SU-DHL-6 (cell line): Measurements from ENCODE around the gene PIP5K1B.

Experiments
- H2AFZ ChIP-seq: fragments of 200-600 bp; sonication (generic); 2 replicates; pipeline ENCODE4 v1.6.1; 2014; ENCODE audit warnings: low read depth, mild to moderate bottlenecking, moderate library complexity, mixed read lengths, antibody characterized with exemption, low read length; ENCODE audit not compliant: severe bottlenecking
- H3F3A ChIP-seq: fragments of 200-600 bp; shearing (Covaris generic); 2 replicates; pipeline ENCODE4 v1.6.0; 2016; ENCODE audit warnings: antibody characterized with exemption, mild to moderate bottlenecking; ENCODE audit not compliant: insufficient read depth
- H3K27ac ChIP-seq: fragments of 200-600 bp; sonication (generic); 2 replicates; pipeline ENCODE4 v1.5.1; 2016; ENCODE audit warnings: low read depth, mild to moderate bottlenecking, low read length, moderate library complexity, mixed read lengths
- H3K27me3 ChIP-seq: fragments of 200-600 bp; sonication (generic), shearing (Covaris generic); 2 replicates; pipeline ENCODE4 v1.6.0; 2014; ENCODE audit warnings: mild to moderate bottlenecking, low read length
- H3K36me3 ChIP-seq: fragments of 200-600 bp; sonication (generic); 2 replicates; pipeline ENCODE4 v1.6.1; 2014; ENCODE audit warnings: mild to moderate bottlenecking, low read length, mixed read lengths
- H3K4me2 ChIP-seq: fragments of 300-600, 200-600 bp; shearing (Covaris generic), sonication (generic); 2 replicates; pipeline ENCODE4 v1.6.0; 2014; ENCODE audit warnings: low read length, low read depth, mild to moderate bottlenecking; ENCODE audit not compliant: poor library complexity, severe bottlenecking
- H3K4me3 ChIP-seq: fragments of 200-600 bp; sonication (generic); 2 replicates; pipeline ENCODE4 v1.5.1; 2014; ENCODE audit warnings: antibody characterized with exemption, low read length, mild to moderate bottlenecking, mixed read lengths; ENCODE audit not compliant: insufficient read depth, poor library complexity, severe bottlenecking
- H3K79me2 ChIP-seq: fragments of 200-600 bp; sonication (generic); 2 replicates; pipeline ENCODE4 v1.6.1; 2014; ENCODE audit warnings: mild to moderate bottlenecking, low read length, moderate library complexity; ENCODE audit not compliant: insufficient read depth
- H3K9ac ChIP-seq: fragments of 200-600 bp; sonication (generic); 2 replicates; pipeline ENCODE4 v1.7.0; 2014; ENCODE audit warnings: mild to moderate bottlenecking, low read length
- H3K9me2 ChIP-seq: fragments of 200-600 bp; sonication (generic); replicated peaks from 2 replicates; pipeline ENCODE4 v1.6.1; 2014; ENCODE audit warnings: low read length; ENCODE audit not compliant: insufficient read depth
- H3K9me3 ChIP-seq: fragments of 200-600 bp; sonication (generic); 2 replicates; pipeline ENCODE4 v1.6.1; 2014; ENCODE audit warnings: low read length, mixed read lengths; ENCODE audit not compliant: insufficient read depth
- H4K20me1 ChIP-seq: fragments of 200-600 bp; sonication (generic); 2 replicates; pipeline ENCODE4 v1.6.1; 2014; ENCODE audit warnings: low read depth, mild to moderate bottlenecking, antibody characterized with exemption, low read length, moderate library complexity, mixed read lengths
- CTCF ChIP-seq: fragments of 200-600 bp; sonication (generic); IDR thresholded peaks from one replicate; pipeline ENCODE4 v1.5.1; 2017; ENCODE audit warnings: antibody characterized with exemption, mild to moderate bottlenecking, low read length, moderate library complexity; ENCODE audit not compliant: insufficient read depth, poor library complexity, severe bottlenecking
- EZH2phosphoT487 ChIP-seq: fragments of 200-600 bp; sonication (generic), shearing (Covaris generic); conservative IDR thresholded peaks from 2 replicates; pipeline ENCODE4 v1.6.1; 2018; ENCODE audit warnings: mild to moderate bottlenecking, antibody characterized with exemption, low read length, moderate library complexity, mixed read lengths

PIP5K1B gene

DNA sequence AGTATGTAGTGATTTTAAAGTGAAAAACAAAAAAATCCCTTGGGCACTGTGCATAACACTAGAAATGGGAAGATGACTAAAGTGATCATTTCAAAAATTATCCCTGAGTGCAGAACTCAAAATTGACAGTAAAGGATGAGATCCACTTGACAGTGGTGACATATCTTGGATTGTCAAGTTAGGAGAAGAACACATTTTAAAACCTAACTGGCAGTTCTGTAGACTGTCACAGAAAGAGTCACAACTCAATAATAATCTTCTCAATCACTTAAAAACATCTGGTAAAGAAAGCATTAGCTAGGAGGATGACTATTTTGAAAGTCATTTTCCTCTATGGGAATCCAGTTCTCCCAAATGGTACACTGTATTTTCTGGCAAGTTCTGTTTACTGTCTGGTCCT lies 127.1 kb downstream of the PIP5K1B start:
- Histone ChIP-seq H3K9me2 (no peaks in the 10 kb centered on the region), H3K4me2 (no peak overlapping the region), H3K27me3 (no peaks in the 10 kb centered on the region), H3K79me2 (no peaks in the 10 kb centered on the region), H3K36me3 (no peaks in the 10 kb centered on the region), H3K9ac (no peak overlapping the region), H3K9me3 (no peaks in the 10 kb centered on the region), H3K27ac (no peak overlapping the region), H2AFZ (no peak overlapping the region), H3F3A (no peaks in the 10 kb centered on the region), H4K20me1 (no peaks in the 10 kb centered on the region), H3K4me3 (no peak overlapping the region)
- no peak for TF ChIP-seq CTCF
- no peak for TF ChIP-seq EZH2phosphoT487

GRCh38 chr9:68832861-68833518 lies 128.0 kb downstream of the PIP5K1B start:
- Histone ChIP-seq H3K9me3 (no peaks in the 10 kb centered on the region), H3F3A (no peaks in the 10 kb centered on the region), H3K9ac (no peak overlapping the region), H3K27ac (no peak overlapping the region), H3K36me3 (no peaks in the 10 kb centered on the region), H3K4me3 (no peak overlapping the region), H4K20me1 (no peaks in the 10 kb centered on the region), H3K27me3 (no peaks in the 10 kb centered on the region), H3K79me2 (no peaks in the 10 kb centered on the region), H3K4me2 (no peak overlapping the region), H3K9me2 (no peaks in the 10 kb centered on the region), H2AFZ (no peak overlapping the region)
- TF ChIP-seq EZH2phosphoT487 (no peak), CTCF (no peak)

DNA sequence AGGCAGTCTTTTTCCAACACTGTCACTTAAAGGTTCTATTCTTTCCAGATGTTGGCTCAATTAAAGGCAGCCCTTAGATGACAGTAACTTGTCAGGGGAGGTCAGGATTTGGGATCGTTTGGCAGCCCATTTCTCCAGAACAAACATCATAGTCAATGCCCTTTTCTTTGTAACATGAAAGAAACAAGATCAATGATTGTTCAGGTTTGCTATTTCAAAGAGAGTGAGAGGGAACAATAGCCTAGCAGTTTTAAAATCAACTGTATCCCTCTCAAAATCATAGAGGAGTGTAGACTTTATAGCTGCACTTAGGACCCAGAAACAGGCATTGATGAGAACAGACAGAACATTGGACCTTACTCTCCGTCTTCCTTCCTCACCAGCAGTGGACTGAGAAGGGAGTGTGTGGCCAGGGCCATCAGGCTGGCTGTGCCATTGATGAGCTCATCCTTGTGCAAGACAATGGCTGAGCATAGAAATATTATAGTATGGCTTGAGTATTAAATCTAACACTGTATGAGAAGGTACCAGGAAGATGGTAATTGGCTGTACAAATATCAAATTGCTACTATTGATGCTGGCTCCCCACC lies 130.0 kb downstream of the PIP5K1B start:
- no peaks in the 10 kb centered on the region for H3K36me3 ChIP-seq
- no peaks in the 10 kb centered on the region for H3K9me3 ChIP-seq
- H3K27ac ChIP-seq = no peak overlapping the region
- TF ChIP-seq EZH2phosphoT487 (no peak), CTCF (no peak)
- no peak overlapping the region for H2AFZ ChIP-seq
- H3K79me2 ChIP-seq = no peaks in the 10 kb centered on the region
- no peak overlapping the region for H3K4me2 ChIP-seq
- no peak overlapping the region for H3K9ac ChIP-seq
- no peaks in the 10 kb centered on the region for H3K27me3 ChIP-seq
- no peak overlapping the region for H3K4me3 ChIP-seq
- no peaks in the 10 kb centered on the region for H3F3A ChIP-seq
- no peaks in the 10 kb centered on the region for H4K20me1 ChIP-seq
- H3K9me2 ChIP-seq = no peaks in the 10 kb centered on the region
